Left lung (tissue), 10 donors: ENCODE data around the gene MAP10. TPM values are rescaled to one million over a fixed set of nuclear protein-coding genes. Genes with fewer than 3 reads are reported as not detected.

Experiments
- ATAC-seq: fragments of 200-7000 bp; cut with Tn5 transposase; one replicate; pipeline ENCODE4 v1.9.1; 2020; ENCODE audit warnings: moderate library complexity
- DNase-seq, 4 donors: peaks; one replicate each; pipeline ENCODE4 v3.0.0-alpha.2; 2013 to 2020
- H3K27ac ChIP-seq, 2 donors: fragments of 200-600 bp; sonication (generic) in 1 of 2; one replicate each; pipeline versions ENCODE4 v1.5.0 to v1.8.0; 2020 to 2021
- H3K27me3 ChIP-seq, 2 donors: fragments of 200-600 bp; sonication (generic) in 1 of 2; one replicate each; pipeline versions ENCODE4 v1.5.0 to v1.8.0; 2020 to 2021
- H3K36me3 ChIP-seq, 2 donors: fragments of 200-600 bp; sonication (generic) in 1 of 2; one replicate each; pipeline versions ENCODE4 v1.5.0 to v1.8.0; 2020 to 2021
- H3K4me1 ChIP-seq, 2 donors: fragments of 200-600 bp; one replicate each; pipeline ENCODE4 v1.8.0; 2021
- H3K4me3 ChIP-seq, 2 donors: fragments of 200-600 bp; sonication (generic) in 1 of 2; one replicate each; pipeline versions ENCODE4 v1.5.0 to v1.8.0; 2020 to 2021; ENCODE audit warnings: mild to moderate bottlenecking in 1 of 2
- H3K9me3 ChIP-seq, 2 donors: fragments of 200-600 bp; sonication (generic) in 1 of 2; one replicate each; pipeline versions ENCODE4 v1.5.0 to v1.8.0; 2020 to 2021
- intact Hi-C, 2 donors: fragments of 100-400 bp; cut with DNase I; formaldehyde crosslinking; loops; one replicate each; pipeline versions ENCODE4 v1.11.2 to v1.14.2; 2022
- polyA plus RNA-seq, 6 donors: library from polyadenylated mRNA; unstranded; fragments of 120-200 nt; gene quantifications; one replicate each; pipeline ENCODE4 v1.2.1, GENCODE V29; 2013; ENCODE audit not compliant: insufficient read length in 6 of 6
- total RNA-seq, 2 donors: library from RNA; stranded (reverse); fragmentation: NEBNext Ultra II Directional; extraction: Animal tissue kit (Norgen Biotek cat#: 25700); gene quantifications; one replicate each; pipeline ENCODE4 v1.2.1, GENCODE V29; 2021
- TF ChIP-seq, protein P1 (sequence below), 2 donors: fragments of 200-600 bp; sonication (generic) in 1 of 2; IDR thresholded peaks; one replicate each; pipeline versions ENCODE4 v1.5.0 to v1.8.0; 2021; ENCODE audit warnings: antibody characterized with exemption in 2 of 2
- donor health status: DM: no; HTN: yes; CAD: no.
- donor health status: DM: no; HTN: no; CAD: no.

Gene MAP10
- total and polyA plus RNA-seq, 8 donors: 2.4 to 7.0 (median 6.0) TPM

GRCh38 chr1:232797856-232798510 lies 7.2 kb upstream of the MAP10 start:
- ATAC-seq: no peak
- TF ChIP-seq, protein P1, sequence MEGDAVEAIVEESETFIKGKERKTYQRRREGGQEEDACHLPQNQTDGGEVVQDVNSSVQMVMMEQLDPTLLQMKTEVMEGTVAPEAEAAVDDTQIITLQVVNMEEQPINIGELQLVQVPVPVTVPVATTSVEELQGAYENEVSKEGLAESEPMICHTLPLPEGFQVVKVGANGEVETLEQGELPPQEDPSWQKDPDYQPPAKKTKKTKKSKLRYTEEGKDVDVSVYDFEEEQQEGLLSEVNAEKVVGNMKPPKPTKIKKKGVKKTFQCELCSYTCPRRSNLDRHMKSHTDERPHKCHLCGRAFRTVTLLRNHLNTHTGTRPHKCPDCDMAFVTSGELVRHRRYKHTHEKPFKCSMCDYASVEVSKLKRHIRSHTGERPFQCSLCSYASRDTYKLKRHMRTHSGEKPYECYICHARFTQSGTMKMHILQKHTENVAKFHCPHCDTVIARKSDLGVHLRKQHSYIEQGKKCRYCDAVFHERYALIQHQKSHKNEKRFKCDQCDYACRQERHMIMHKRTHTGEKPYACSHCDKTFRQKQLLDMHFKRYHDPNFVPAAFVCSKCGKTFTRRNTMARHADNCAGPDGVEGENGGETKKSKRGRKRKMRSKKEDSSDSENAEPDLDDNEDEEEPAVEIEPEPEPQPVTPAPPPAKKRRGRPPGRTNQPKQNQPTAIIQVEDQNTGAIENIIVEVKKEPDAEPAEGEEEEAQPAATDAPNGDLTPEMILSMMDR (IDR thresholded peaks at IDR 0.05): no peak
- Histone ChIP-seq H3K27ac (no peak overlapping the region), H3K4me1 (no peaks in the 10 kb centered on the region), H3K27me3 (no peaks in the 10 kb centered on the region), H3K36me3 (no peaks in the 10 kb centered on the region), H3K4me3 (no peak overlapping the region), H3K9me3 (no peaks in the 10 kb centered on the region)
- intact Hi-C loops: no loop called here
- peak in 2 of 4 donors; percentile 53 to 70 for DNase-seq

DNA sequence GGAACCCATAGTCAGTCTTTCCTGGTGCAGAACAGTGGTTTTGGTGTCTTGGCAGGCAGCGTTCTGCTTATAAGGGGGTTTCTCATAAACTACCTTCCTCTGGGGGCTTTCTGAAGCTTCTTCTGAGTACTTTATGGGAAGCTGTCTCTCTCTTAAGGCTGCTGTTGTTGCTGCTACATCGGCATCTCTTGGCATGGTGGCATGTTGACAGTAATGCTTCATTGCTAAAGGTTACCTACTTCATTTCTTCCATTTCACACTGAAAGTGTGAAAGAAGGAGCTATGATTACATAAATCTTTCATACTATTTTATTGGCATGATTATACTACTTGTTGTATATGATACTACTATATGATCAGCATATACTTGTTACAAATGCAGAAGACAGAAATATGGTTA lies 6.3 kb upstream of the MAP10 start:
- no peak for ATAC-seq
- no peak overlapping the region for H3K4me3 ChIP-seq
- no peak for DNase-seq
- H3K27ac ChIP-seq: no peak overlapping the region
- no peaks in the 10 kb centered on the region for H3K36me3 ChIP-seq
- TF ChIP-seq, protein P1 (IDR thresholded peaks at IDR 0.05): no peak
- H3K9me3 ChIP-seq: no peaks in the 10 kb centered on the region
- H3K27me3 ChIP-seq: no peaks in the 10 kb centered on the region
- intact Hi-C loops: no loop called here
- H3K4me1 ChIP-seq: no peaks in the 10 kb centered on the region

DNA sequence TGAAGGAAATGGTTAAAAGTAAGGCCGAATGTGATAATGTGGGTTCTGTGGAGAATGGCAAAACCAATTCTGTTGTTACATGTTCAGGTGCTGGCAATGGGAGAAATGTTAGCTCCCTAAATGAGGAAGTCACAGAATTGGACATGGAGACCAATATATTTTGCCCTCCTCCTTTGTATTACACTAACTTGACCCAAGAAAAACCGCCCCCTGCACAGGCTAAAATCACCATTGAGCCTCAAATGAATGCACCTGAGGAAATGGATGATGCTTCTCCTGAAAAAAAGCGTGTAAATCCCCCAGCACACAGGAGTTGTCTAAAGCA lies 932 bp downstream of the MAP10 start:
- Histone ChIP-seq H3K4me1 (peaks cover 7 to 13% of the 10 kb centered on the region in 2 donors), H3K27ac (peak overlapping the region; percentile 64 to 84), H3K27me3 (no peaks in the 10 kb centered on the region), H3K36me3 (no peaks in the 10 kb centered on the region), H3K4me3 (peak overlapping the region; percentile 56 to 91), H3K9me3 (peaks cover 0 to 3% of the 10 kb centered on the region in 2 donors)
- no peak for DNase-seq
- intact Hi-C loops: no loop called here
- TF ChIP-seq, protein P1 (IDR thresholded peaks at IDR 0.05): no peak
- no peak for ATAC-seq

GRCh38 chr1:232810856-232811255 lies 5.6 kb downstream of the MAP10 start:
- DNase-seq: no peak
- Histone ChIP-seq H3K27ac (no peak overlapping the region), H3K27me3 (no peaks in the 10 kb centered on the region), H3K4me3 (no peak overlapping the region), H3K4me1 (peaks cover 0 to 7% of the 10 kb centered on the region in 2 donors), H3K36me3 (no peaks in the 10 kb centered on the region), H3K9me3 (peaks cover 0 to 3% of the 10 kb centered on the region in 2 donors)
- intact Hi-C loops: no loop called here
- no peak for ATAC-seq
- TF ChIP-seq, protein P1 (IDR thresholded peaks at IDR 0.05): no peak

GRCh38 chr1:232812560-232812959 lies 7.3 kb downstream of the MAP10 start:
- no peaks in the 10 kb centered on the region for H3K36me3 ChIP-seq
- H3K4me1 ChIP-seq: no peaks in the 10 kb centered on the region
- H3K9me3 ChIP-seq: peaks cover 0 to 3% of the 10 kb centered on the region in 2 donors
- TF ChIP-seq, protein P1 (IDR thresholded peaks at IDR 0.05): no peak
- H3K27ac ChIP-seq: no peak overlapping the region
- DNase-seq: no peak
- ATAC-seq: no peak
- H3K27me3 ChIP-seq: no peaks in the 10 kb centered on the region
- intact Hi-C loops: no loop called here
- H3K4me3 ChIP-seq: no peak overlapping the region
